ENCODE results near the gene XYLT1. TPM values are rescaled to one million over a fixed set of nuclear protein-coding genes. Genes with fewer than 3 reads are reported as not detected.

Gene XYLT1
- total and polyA plus RNA-seq, 9 of the 15 experiments (the other 6 are each of a cell fraction or from before 2014, with no cell fraction given), result 0.03 to 0.09 (median 0.08) TPM; not detected in 6

- POLR2A ChIA-PET, result interaction anchor here (1.4 kb wide), 1 partner anchor 10 kb away, joined by 3 read pairs; no protein-coding TSS in a partner anchor
- no peak overlapping the region for H3K27ac ChIP-seq (ENCODE audit: extremely low read depth, low read depth, low read length)
- peaks cover 14% of the 10 kb centered on the region for H4K20me1 ChIP-seq (replicated peaks; ENCODE audit: control insufficient read depth, insufficient read depth, low read length)
- BruUV-seq (replicated peaks), result no TSS peak
- no peak overlapping the region for H3K4me2 ChIP-seq (ENCODE audit: insufficient read depth, low read length)
- H3K79me2 ChIP-seq (ENCODE audit: control insufficient read depth, insufficient read depth, low read length), result no peaks in the 10 kb centered on the region
- no peak for FAIRE-seq
- H3K36me3 ChIP-seq (ENCODE audit: control insufficient read depth, insufficient read depth, low read length), result no peaks in the 10 kb centered on the region
- peaks cover 4 to 6% of the 10 kb centered on the region in 2 experiments for H3K27me3 ChIP-seq (ENCODE audit: control insufficient read depth in 2 of 2, insufficient read depth in 2 of 2, low read length in 2 of 2)
- 5% methylated on average over 2 of the region's 2 CpGs for WGBS (ENCODE audit: insufficient coverage, low coverage, missing lambda C conversion rate)
- no peak overlapping the region for H2AFZ ChIP-seq (ENCODE audit: low read depth, low read length)
- no peaks in the 10 kb centered on the region for H3K9me3 ChIP-seq (replicated peaks; ENCODE audit: control insufficient read depth, insufficient read depth, low read depth, low read length)
- TF ChIP-seq CREB1 (IDR thresholded peaks at IDR 0.05) (no peak), CREB1 (CRISPR knock-in tag; IDR thresholded peaks at IDR 0.05) (no peak), KLF16 (IDR thresholded peaks at IDR 0.05) (no peak), ZNF224 (CRISPR knock-in tag; IDR thresholded peaks at IDR 0.05) (no peak), E2F5 (CRISPR knock-in tag; IDR thresholded peaks at IDR 0.05) (no peak), ZBTB12 (CRISPR knock-in tag; IDR thresholded peaks at IDR 0.05) (no peak), CEBPZ (IDR thresholded peaks at IDR 0.05; ENCODE audit: borderline replicate concordance, low read depth, low read length) (no peak), KAT7 (CRISPR knock-in tag; IDR thresholded peaks at IDR 0.05; ENCODE audit: borderline replicate concordance) (no peak), GABPB1 (CRISPR knock-in tag; IDR thresholded peaks at IDR 0.05) (no peak), ZBTB33 (CRISPR knock-in tag; IDR thresholded peaks at IDR 0.05) (no peak), CBX5 (IDR thresholded peaks at IDR 0.05; ENCODE audit: borderline replicate concordance, low read depth) (no peak)
- no peak overlapping the region for H3K4me3 ChIP-seq
- H3K9me1 ChIP-seq (ENCODE audit: control insufficient read depth, insufficient read depth, low read length), result no peaks in the 10 kb centered on the region
- DNase-seq (ENCODE audit: extremely low read depth in 1 of 4, low spot score in 3 of 4), result no peak
- CTCF ChIA-PET (ENCODE audit: low intra/inter-chr PET ratio), result no interaction called here
- no peak for ATAC-seq
- intact Hi-C loops (cut with micrococcal nuclease) (loop anchor here (10.0 kb wide), 2 partner anchors 160 to 290 kb away; no protein-coding TSS in a partner anchor), in situ Hi-C loops (cut with MboI) (no loop called here)
- H3K4me1 ChIP-seq (replicated peaks in 1 of 2; ENCODE audit: control insufficient read depth in 2 of 2, insufficient read depth in 2 of 2, low read length in 2 of 2), result no peaks in the 10 kb centered on the region
- H3K9ac ChIP-seq (ENCODE audit: insufficient read depth in 1 of 2, low read depth in 2 of 2, low read length in 2 of 2), result no peak overlapping the region
Observed at GRCh38 chr16:17154981-17155380, 315.8 kb downstream of the XYLT1 start.

All from K562 (cell line).